Lower leg skin (tissue), 3 donors: Measurements from ENCODE around the gene KDM3B.

Experiments
- POLR2A ChIP-seq, 2 donors: fragments of 450-650 bp; IDR thresholded peaks; one replicate each; pipeline ENCODE4 v1.6.1; 2016 to 2017; ENCODE audit warnings: antibody characterized with exemption in 2 of 2, mild to moderate bottlenecking in 1 of 2, moderate library complexity in 1 of 2
- TF ChIP-seq, protein P1 (sequence below), 3 donors: fragments of 450-650 bp; IDR thresholded peaks; one replicate each; pipeline ENCODE4 v1.5.1; 2016; ENCODE audit warnings: antibody characterized with exemption in 3 of 3, mild to moderate bottlenecking in 3 of 3, moderate library complexity in 2 of 3

DNA sequence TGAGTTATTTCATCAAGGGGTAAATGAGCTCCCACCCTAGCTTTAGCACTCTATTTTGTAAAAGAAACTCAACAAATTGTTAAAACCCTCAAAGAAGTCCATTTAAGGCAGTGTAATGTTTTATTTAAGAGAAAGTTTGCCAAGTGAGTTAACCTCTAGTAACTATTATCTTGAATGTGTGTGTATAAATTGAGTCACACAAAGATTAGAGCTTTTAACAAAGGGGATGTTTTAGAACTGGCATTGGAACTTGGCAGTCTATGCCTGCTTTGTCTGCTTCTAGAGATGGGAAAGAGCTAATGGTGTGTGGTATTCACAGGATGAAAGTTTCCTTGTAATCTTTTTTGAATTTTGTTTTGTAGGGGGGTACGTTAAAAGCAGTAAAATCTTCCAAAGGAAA lies 33.2 kb downstream of the KDM3B start:
- TF ChIP-seq, protein P1, sequence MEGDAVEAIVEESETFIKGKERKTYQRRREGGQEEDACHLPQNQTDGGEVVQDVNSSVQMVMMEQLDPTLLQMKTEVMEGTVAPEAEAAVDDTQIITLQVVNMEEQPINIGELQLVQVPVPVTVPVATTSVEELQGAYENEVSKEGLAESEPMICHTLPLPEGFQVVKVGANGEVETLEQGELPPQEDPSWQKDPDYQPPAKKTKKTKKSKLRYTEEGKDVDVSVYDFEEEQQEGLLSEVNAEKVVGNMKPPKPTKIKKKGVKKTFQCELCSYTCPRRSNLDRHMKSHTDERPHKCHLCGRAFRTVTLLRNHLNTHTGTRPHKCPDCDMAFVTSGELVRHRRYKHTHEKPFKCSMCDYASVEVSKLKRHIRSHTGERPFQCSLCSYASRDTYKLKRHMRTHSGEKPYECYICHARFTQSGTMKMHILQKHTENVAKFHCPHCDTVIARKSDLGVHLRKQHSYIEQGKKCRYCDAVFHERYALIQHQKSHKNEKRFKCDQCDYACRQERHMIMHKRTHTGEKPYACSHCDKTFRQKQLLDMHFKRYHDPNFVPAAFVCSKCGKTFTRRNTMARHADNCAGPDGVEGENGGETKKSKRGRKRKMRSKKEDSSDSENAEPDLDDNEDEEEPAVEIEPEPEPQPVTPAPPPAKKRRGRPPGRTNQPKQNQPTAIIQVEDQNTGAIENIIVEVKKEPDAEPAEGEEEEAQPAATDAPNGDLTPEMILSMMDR (IDR thresholded peaks at IDR 0.05), result no peak
- no peak for TF ChIP-seq POLR2A (IDR thresholded peaks at IDR 0.05)
